B cell (primary cell): ENCODE measurements around the gene CRTC1. TPM values are rescaled to one million over a fixed set of nuclear protein-coding genes. Genes with fewer than 3 reads are reported as not detected.

Source experiments
- ATAC-seq: fragments of 200-7000 bp; cut with Tn5 transposase; one replicate; pipeline ENCODE4 v1.10.0; 2021; ENCODE audit warnings: low read depth, mild to moderate bottlenecking, moderate number of reproducible peaks, moderate library complexity
- CTCF ChIA-PET: fragments of 350-600 bp; sonication (Branson Sonifier 250); formaldehyde crosslinking; loops from one replicate; lab custom pipeline; 2021; ENCODE audit warnings: antibody characterized with exemption, inconsistent platforms; lab: Charles Lee
- POLR2A ChIA-PET: fragments of 350-600 bp; sonication (Branson Sonifier 250); formaldehyde crosslinking; loops from one replicate; lab custom pipeline; 2021; ENCODE audit warnings: antibody characterized with exemption; lab: Charles Lee
- DNase-seq: peaks from one replicate; pipeline ENCODE4 v3.0.0; 2013
- H2AFZ ChIP-seq: 2 replicates; pipeline ENCODE4 v1.6.1; 2012; ENCODE audit warnings: mild to moderate bottlenecking, low read depth, low read length; ENCODE audit not compliant: insufficient read depth, poor library complexity, severe bottlenecking
- H3K27ac ChIP-seq, 2 donors: 1 replicate in 1 of 2; 2 replicates in 1 of 2; pipeline ENCODE4 v1.5.1; 2012 to 2013; ENCODE audit warnings: low read length in 2 of 2, mild to moderate bottlenecking in 2 of 2, moderate library complexity in 1 of 2
- H3K27me3 ChIP-seq, 4 experiments: fragments of 200-600 bp in 1 of 4; sonication (generic) in 1 of 4; replicated peaks in 1 of 4; 1 replicate in 2 of 4; 2 replicates in 2 of 4; pipeline versions ENCODE4 v1.6.1 to v1.7.0; 2013 to 2016; ENCODE audit warnings: low read length in 3 of 4, mild to moderate bottlenecking in 2 of 4, mixed read lengths in 1 of 4, moderate library complexity in 1 of 4; ENCODE audit not compliant: insufficient read depth in 4 of 4, control insufficient read depth in 3 of 4; ENCODE audit errors: control extremely low read depth in 1 of 4
- H3K36me3 ChIP-seq, 2 experiments: replicated peaks in 1 of 2; 1 replicate in 1 of 2; 2 replicates in 1 of 2; pipeline versions ENCODE4 v1.6.1 to v1.7.1; 2013; ENCODE audit warnings: low read length in 1 of 2; ENCODE audit not compliant: insufficient read depth in 2 of 2, control insufficient read depth in 1 of 2; ENCODE audit errors: control extremely low read depth in 1 of 2, extremely low read depth in 1 of 2
- H3K4me1 ChIP-seq, 2 donors: fragments of 200-600 bp in 1 of 2; sonication (generic) in 1 of 2; 1 replicate in 1 of 2; 2 replicates in 1 of 2; pipeline versions ENCODE4 v1.5.1 to v1.6.1; 2013 to 2017; ENCODE audit warnings: low read length in 2 of 2; ENCODE audit not compliant: control insufficient read depth in 2 of 2, insufficient read depth in 2 of 2
- H3K4me2 ChIP-seq: replicated peaks from 2 replicates; pipeline ENCODE3; 2012; ENCODE audit warnings: mild to moderate bottlenecking, low read depth, low read length; ENCODE audit not compliant: poor library complexity, severe bottlenecking
- H3K4me3 ChIP-seq, 5 experiments: fragments of 200-600 bp in 1 of 5; sonication (generic) in 1 of 5; 1 replicate in 3 of 5; 2 replicates in 2 of 5; pipeline versions ENCODE4 v1.5.1 to v1.7.0; 2011 to 2016; ENCODE audit warnings: low read length in 4 of 5, mild to moderate bottlenecking in 4 of 5, low read depth in 2 of 5, control low read depth in 1 of 5, moderate library complexity in 1 of 5; ENCODE audit not compliant: insufficient read depth in 1 of 5; ENCODE audit errors: control extremely low read depth in 1 of 5, extremely low read depth in 1 of 5
- H3K79me2 ChIP-seq: fragments of 200-600 bp; sonication (generic); one replicate; pipeline ENCODE4 v1.6.0; 2016; ENCODE audit warnings: low read length; ENCODE audit not compliant: control insufficient read depth, insufficient read depth
- H3K9ac ChIP-seq: fragments of 200-600 bp; sonication (generic); 2 replicates; pipeline ENCODE4 v1.6.1; 2017; ENCODE audit warnings: mild to moderate bottlenecking, low read length, moderate library complexity
- H3K9me3 ChIP-seq, 3 donors: one replicate each; pipeline versions ENCODE4 v1.6.1 to v1.7.1; 2013; ENCODE audit warnings: low read length in 2 of 3; ENCODE audit not compliant: control insufficient read depth in 2 of 3, insufficient read depth in 1 of 3; ENCODE audit errors: control extremely low read depth in 1 of 3
- H4K20me1 ChIP-seq: 2 replicates; pipeline ENCODE4 v1.6.0; 2012; ENCODE audit warnings: mild to moderate bottlenecking, low read length; ENCODE audit not compliant: insufficient read depth, control insufficient read depth, poor library complexity, severe bottlenecking
- H3K27ac Mint-ChIP-seq: one replicate; pipeline ENCODE4 v1.8.0; 2021; ENCODE audit warnings: mixed read lengths
- H3K27me3 Mint-ChIP-seq: one replicate; pipeline ENCODE4 v1.8.0; 2021; ENCODE audit warnings: mixed read lengths
- H3K4me1 Mint-ChIP-seq: one replicate; pipeline ENCODE4 v1.8.0; 2021; ENCODE audit warnings: mixed read lengths
- H3K4me3 Mint-ChIP-seq: one replicate; pipeline ENCODE4 v1.8.0; 2021; ENCODE audit warnings: mixed read lengths
- H3K9me3 Mint-ChIP-seq: one replicate; pipeline ENCODE4 v1.8.0; 2022; ENCODE audit warnings: mixed read lengths; ENCODE audit not compliant: insufficient read depth
- CTCF ChIP-seq: fragments of 200-600 bp; IDR thresholded peaks from one replicate; pipeline ENCODE4 v1.8.0; 2022; ENCODE audit warnings: antibody characterized with exemption, mild to moderate bottlenecking
- EZH2 ChIP-seq: IDR thresholded peaks from 2 replicates; pipeline ENCODE4 v1.6.1; 2012; ENCODE audit warnings: borderline replicate concordance, low read depth, mild to moderate bottlenecking, moderate library complexity, low read length; ENCODE audit not compliant: insufficient read depth, poor library complexity, severe bottlenecking
- WGBS: methylation state at CpG from one replicate; pipeline ENCODE4 v1.1.5; 2013; ENCODE audit warnings: missing lambda C conversion rate; ENCODE audit not compliant: insufficient coverage; 5-methylcytosine and 5-hydroxymethylcytosine counted together
- intact Hi-C: fragments of 100-400 bp; cut with micrococcal nuclease; formaldehyde crosslinking; loops from one replicate; pipeline ENCODE4 v1.10.0; 2022
- polyA plus RNA-seq: library from polyadenylated mRNA; depleted of rRNA; stranded (reverse); fragments of >200 nt; gene quantifications from 2 replicates; pipeline ENCODE4 v1.2.3, GENCODE V29; 2012
- total RNA-seq, 2 donors: library from RNA; stranded (reverse); fragments of 120-200 nt in 1 of 2; gene quantifications; 1 replicate in 1 of 2; 2 replicates in 1 of 2; pipeline versions ENCODE4 v1.2.3 to v1.2.4, GENCODE V29; 2013 to 2022

CRTC1 gene
- total and polyA plus RNA-seq, 2 donors (not counting 1 experiment from before 2014, with no cell fraction given) = 15.9 to 30.1 TPM

GRCh38 chr19:18792661-18793060 is 109.2 kb downstream of the CRTC1 start:
- Mint-ChIP-seq H3K9me3 (no peaks in the 10 kb centered on the region), H3K27me3 (peaks cover 51% of the 10 kb centered on the region), H3K4me1 (peaks cover 27% of the 10 kb centered on the region), H3K27ac (no peak overlapping the region), H3K4me3 (no peak overlapping the region)
- Histone ChIP-seq H3K79me2 (no peaks in the 10 kb centered on the region), H2AFZ (no peak overlapping the region), H3K4me1 (peaks cover 32 to 35% of the 10 kb centered on the region in 2 donors), H3K4me2 (no peak overlapping the region), H3K4me3 (no peak overlapping the region), H3K9ac (no peak overlapping the region), H3K27me3 (peaks cover 0 to 71% (median 24%) of the 10 kb centered on the region in 4 experiments), H4K20me1 (peaks cover 12% of the 10 kb centered on the region), H3K36me3 (no peaks in the 10 kb centered on the region), H3K27ac (no peak overlapping the region), H3K9me3 (peaks cover 0 to 32% (median 0%) of the 10 kb centered on the region in 3 donors)
- ChIA-PET POLR2A (no interaction called here), CTCF (no interaction called here)
- ATAC-seq (no peak), DNase-seq (no peak)
- WGBS = 78% methylated on average over 3 of the region's 3 CpGs
- TF ChIP-seq EZH2 (no peak), CTCF (no peak)
- intact Hi-C loops = no loop called here

- H3K9ac ChIP-seq = no peak overlapping the region
- peak; percentile 14 for DNase-seq
Measured at GRCh38 chr19:18793144-18794028, 109.9 kb downstream of the CRTC1 start.

More at GRCh38 chr19:18793144-18794028, 109.9 kb downstream of the CRTC1 start:
- no peak overlapping the region for H3K27ac ChIP-seq
- 84% methylated on average over 13 of the region's 13 CpGs for WGBS
- H3K4me1 ChIP-seq = peaks cover 27 to 28% of the 10 kb centered on the region in 2 donors
- peaks cover 10% of the 10 kb centered on the region for H4K20me1 ChIP-seq
- Mint-ChIP-seq H3K9me3 (no peaks in the 10 kb centered on the region), H3K27me3 (peaks cover 50% of the 10 kb centered on the region), H3K27ac (no peak overlapping the region), H3K4me1 (peaks cover 22% of the 10 kb centered on the region), H3K4me3 (no peak overlapping the region)
- POLR2A ChIA-PET = no interaction called here
- no peak for ATAC-seq
- H3K36me3 ChIP-seq = no peaks in the 10 kb centered on the region
- H2AFZ ChIP-seq = no peak overlapping the region
- no peaks in the 10 kb centered on the region for H3K79me2 ChIP-seq
- intact Hi-C loops = no loop called here
- no peak for TF ChIP-seq CTCF
- TF ChIP-seq EZH2 = no peak
- H3K9me3 ChIP-seq = peaks cover 0 to 28% (median 0%) of the 10 kb centered on the region in 3 donors
- H3K4me3 ChIP-seq = no peak overlapping the region
- H3K27me3 ChIP-seq = peaks cover 0 to 66% (median 21%) of the 10 kb centered on the region in 4 experiments
- CTCF ChIA-PET = no interaction called here
- H3K4me2 ChIP-seq = no peak overlapping the region
